GM21381 (cell line): Measurements from ENCODE around the gene CXCL8.
A peak's percentile ranks its signal among the peaks of the same experiment; 100 is the strongest.
"Not testable (repeated sequence)": the region's sequence is repeated elsewhere in the genome, so short reads cannot be mapped to it uniquely, and the experiment has no call there.

Source experiments
- ATAC-seq: cut with Tn5 transposase; IDR thresholded peaks from one replicate; pipeline ENCODE4 v1.9.1; 2021; ENCODE audit warnings: mild to moderate bottlenecking, moderate library complexity; ENCODE audit not compliant: unreplicated experiment

The CXCL8 gene

DNA sequence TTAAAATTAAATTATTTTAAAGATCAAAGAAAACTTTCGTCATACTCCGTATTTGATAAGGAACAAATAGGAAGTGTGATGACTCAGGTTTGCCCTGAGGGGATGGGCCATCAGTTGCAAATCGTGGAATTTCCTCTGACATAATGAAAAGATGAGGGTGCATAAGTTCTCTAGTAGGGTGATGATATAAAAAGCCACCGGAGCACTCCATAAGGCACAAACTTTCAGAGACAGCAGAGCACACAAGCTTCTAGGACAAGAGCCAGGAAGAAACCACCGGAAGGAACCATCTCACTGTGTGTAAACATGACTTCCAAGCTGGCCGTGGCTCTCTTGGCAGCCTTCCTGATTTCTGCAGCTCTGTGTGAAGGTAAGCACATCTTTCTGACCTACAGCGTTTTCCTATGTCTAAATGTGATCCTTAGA, at the start of gene CXCL8:
Gene CXCL8 (plus strand): TSS at position 217 of the 426 bp plus-strand sequence. CDS start 90 bp downstream, at position 307.
- ATAC-seq: peak; percentile 49

DNA sequence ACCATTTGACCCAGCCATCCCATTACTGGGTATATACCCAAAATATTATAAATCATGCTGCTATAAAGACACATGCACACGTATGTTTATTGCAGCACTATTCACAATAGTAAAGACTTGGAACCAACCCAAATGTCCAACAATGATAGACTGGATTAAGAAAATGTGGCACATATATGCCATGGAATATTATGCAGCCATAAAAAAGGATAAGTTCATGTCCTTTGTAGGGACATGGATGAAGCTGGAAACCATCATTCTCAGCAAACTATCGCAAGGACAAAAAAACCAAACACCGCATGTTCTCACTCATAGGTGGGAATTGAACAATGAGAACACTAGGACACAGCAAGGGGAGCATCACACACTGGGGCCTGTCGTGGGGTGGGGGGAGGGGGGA, 49.2 kb upstream of the CXCL8 start:
- not testable (repeated sequence) for ATAC-seq

GRCh38 chr4:73691759-73692158, 48.6 kb upstream of the CXCL8 start:
- ATAC-seq: no peak

DNA sequence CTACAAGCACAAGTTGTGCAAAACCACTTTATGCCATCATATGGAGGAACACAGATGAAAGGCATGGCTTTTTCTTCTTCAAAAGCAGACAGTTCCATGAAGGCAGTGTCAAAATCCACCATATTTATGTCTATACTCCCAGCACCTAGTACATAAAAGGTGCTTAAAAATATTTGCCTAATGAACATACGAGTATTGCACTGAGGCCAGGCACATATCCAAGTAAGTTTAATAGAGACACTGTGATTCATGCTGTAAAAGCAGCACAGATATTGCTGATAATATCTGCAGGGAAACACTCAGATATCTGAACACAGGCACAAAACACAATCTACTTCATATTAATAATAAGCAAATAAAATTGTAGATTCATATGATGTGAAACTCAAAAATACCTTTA, 48.1 kb upstream of the CXCL8 start:
- no peak for ATAC-seq

DNA sequence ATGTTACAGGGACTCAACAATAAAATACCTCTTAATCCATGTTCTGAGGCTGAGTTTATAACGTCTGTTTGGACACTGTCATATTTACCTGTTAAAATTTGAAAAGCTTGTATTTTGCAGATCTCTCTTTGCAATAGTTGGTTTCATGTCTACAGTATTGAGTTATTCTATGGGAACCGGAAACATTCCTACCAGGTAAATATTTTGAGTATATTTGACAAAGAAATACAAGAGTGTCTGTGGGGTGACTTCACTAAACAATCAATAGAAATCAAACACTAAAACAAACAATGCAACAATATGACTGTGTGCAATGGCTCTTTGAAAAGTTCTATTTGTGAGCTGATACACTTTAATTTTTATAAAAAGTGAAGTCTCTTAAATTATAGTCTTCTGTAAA, 47.7 kb upstream of the CXCL8 start:
- no peak for ATAC-seq

- no peak for ATAC-seq
Measured at GRCh38 chr4:73693811-73694210, 46.6 kb upstream of the CXCL8 start.

- ATAC-seq: no peak
Measured at GRCh38 chr4:73698217-73698616, 42.2 kb upstream of the CXCL8 start.

- ATAC-seq: no peak
Measured at GRCh38 chr4:73701116-73701515, 39.3 kb upstream of the CXCL8 start.

GRCh38 chr4:73702796-73703287, 37.5 kb upstream of the CXCL8 start:
- no peak for ATAC-seq

- ATAC-seq: no peak
Measured at GRCh38 chr4:73703320-73703719, 37.0 kb upstream of the CXCL8 start.

DNA sequence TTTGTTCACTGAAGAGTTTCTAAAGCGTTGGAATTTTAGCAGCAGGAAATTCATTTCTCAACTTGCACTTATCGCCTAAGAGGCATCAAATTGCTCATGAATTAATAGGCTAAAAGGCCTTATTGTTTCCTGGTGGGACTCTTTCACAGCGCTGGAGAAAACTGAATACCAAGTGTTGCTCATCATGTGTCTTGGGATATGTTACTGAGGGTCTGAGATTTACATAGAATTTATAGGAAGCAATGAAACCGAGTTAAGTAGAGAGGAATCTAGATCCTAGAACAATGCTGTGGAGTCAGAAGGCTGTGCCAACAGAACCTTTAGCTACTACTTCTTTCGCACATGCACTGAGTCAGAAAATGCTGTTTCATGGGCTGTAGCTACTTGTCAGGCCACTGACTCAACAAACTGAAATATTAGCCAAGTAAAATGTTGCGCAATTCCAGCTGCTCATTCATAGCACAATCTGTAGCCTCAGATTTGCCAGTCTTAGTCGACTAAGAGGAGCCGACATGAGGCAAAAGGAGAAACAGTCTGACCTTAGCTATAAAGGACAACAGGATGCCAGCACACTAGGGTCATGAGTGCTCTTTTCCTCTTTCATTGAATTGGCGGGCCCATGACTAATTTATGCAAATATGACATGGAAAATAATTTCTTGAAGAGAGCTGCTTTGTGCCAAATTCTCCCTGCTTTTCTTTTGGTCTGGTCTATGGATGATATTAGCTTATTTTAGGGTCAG, 35.9 kb upstream of the CXCL8 start:
- ATAC-seq: no peak

GRCh38 chr4:73705056-73705432, 35.3 kb upstream of the CXCL8 start:
- no peak for ATAC-seq

- no peak for ATAC-seq
Measured at GRCh38 chr4:73705721-73706120, 34.6 kb upstream of the CXCL8 start.

DNA sequence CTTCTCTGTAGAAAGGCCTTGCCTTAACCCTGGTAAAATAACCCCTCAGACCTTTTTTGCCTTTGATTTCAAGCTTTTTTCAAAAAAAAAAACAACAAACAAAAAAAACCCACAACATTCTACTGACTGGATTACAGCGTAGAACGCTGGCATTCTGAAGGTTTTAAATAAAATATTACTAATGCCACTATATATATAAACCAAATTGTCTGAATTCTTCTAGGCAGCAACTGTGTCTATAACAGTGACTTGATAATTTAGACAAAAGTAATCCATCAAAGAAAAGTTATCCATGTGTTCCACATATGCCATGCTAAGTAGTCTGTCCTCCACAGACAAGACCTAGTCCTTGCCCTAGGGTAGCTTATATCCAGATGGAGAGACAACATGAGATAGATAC, 33.6 kb upstream of the CXCL8 start:
- no peak for ATAC-seq

- no peak for ATAC-seq
Measured at GRCh38 chr4:73707269-73707875, 33.0 kb upstream of the CXCL8 start.

DNA sequence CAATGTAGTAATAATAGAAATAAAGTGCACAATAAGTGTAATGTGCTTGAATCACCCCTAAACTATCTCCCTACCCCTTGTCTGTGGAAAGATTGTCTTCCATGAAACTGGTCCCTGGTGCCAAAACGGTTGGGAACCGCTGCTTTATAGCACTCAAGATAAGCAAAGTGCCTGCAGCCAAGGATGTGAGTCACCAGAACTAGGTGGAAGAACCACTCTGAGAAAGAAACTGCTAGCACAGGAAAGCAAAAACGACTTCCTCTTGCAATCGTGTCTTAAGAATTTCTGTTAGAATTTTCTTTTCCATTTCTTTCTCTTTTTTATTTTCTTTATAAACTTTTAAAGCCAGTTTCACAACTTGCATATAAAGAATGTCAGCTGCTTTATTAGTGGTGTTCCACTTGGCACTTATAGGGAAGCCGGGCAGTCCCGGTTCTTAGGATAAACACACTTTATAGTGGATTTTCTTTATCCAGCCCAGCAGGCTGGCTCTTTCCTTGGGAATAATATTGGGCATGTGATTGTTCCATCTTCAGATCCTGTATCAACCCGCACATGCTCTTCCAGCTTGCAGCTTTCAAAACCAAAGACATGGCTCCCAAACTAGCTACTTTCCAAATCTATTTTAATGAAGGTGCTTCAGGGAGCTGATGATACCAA, 32.3 kb upstream of the CXCL8 start:
- ATAC-seq: no peak

- ATAC-seq: no peak
Measured at GRCh38 chr4:73709451-73710033, 30.8 kb upstream of the CXCL8 start.

DNA sequence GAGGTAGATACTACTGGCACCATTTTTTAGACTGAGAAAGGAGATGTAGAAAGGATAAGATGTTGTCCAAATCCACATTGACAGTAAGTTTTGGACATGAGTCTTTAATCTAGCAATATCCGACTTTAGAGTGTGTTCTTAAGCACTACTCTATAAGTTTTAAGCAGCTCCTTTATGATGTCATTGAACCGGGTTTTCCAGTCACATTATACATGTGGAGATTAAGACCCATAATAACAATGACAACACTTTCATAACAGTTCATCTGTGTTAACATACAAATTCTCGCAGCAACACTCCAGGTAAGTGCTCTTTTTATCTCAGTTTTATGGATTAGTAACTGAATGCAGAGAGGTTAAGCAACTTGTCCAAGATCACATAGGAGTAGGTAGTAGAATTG, 30.3 kb upstream of the CXCL8 start:
- ATAC-seq: no peak

- no peak for ATAC-seq
Measured at GRCh38 chr4:73711989-73712388, 28.4 kb upstream of the CXCL8 start.

DNA sequence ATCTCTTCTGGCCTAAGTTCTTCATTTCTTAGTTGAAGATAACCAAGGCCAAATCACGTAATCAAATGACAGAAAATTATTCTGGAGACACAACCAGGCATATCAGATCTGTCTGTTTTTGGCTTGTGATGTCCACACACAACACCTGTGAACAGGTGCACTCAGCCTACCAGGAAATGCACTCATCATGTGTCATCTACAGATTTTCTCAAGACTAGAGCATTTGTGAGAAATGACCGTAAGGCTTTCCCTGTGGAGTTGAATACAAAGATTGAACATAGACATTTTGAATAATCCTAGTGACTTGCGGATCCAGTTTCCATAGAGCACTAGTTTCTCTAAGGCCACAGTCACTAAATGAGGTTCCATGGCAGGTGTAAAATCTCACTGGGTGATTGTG, 26.7 kb upstream of the CXCL8 start:
- no peak for ATAC-seq

- no peak for ATAC-seq
Measured at GRCh38 chr4:73714647-73715046, 25.7 kb upstream of the CXCL8 start.

DNA sequence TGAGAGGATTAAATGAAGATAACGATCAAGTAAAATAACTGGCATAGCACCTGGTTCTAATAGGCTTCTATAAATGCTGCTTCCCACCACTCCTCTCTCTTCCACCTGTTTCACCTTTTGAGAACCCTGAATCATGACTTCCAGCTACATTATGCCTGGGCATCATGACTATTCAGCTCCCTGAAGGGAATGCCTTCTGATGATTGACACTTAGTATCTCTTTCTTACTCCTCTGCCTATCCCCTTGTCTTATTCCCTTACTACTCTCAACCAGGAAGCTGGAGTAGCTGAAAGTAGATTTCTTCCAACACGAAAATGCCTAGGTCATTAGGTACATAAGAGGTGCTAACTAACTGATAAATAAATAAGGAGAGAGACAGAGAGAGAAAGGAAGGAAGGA, 24.7 kb upstream of the CXCL8 start:
- no peak for ATAC-seq
